ENCODE measurements around the gene ANKDD1A. TPM values are rescaled to one million over a fixed set of nuclear protein-coding genes. Genes with fewer than 3 reads are reported as not detected.

ANKDD1A gene
- total RNA-seq, 1 donor = 6.2 TPM

DNA sequence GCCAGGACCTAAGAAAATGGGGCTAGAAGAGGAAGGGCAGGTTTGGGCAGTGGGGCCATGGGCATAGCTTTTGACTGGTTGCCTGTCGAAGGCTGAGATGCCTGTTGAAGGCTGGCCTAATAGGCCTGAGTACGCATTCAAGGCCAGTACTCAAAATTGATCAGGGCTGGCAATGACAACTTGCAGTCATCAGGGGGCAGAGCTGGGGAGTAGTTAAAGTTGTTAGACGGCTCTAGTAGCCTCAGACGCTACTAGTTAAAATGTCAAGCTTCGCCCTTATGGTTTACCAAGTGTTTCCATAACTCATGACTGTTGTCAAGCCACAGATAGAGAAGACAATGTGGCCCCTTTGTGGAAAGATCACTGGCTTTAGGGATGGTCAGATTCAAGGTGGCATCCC is 49.3 kb downstream of the ANKDD1A start:
- H3K79me2 ChIP-seq (ENCODE audit: insufficient read depth, low read length) = no peaks in the 10 kb centered on the region
- DNase-seq (ENCODE audit: insufficient read length, low spot score, missing footprints) = no peak
- no peaks in the 10 kb centered on the region for H3K27me3 ChIP-seq (ENCODE audit: insufficient read depth, low read length)
- TF ChIP-seq, protein P1, sequence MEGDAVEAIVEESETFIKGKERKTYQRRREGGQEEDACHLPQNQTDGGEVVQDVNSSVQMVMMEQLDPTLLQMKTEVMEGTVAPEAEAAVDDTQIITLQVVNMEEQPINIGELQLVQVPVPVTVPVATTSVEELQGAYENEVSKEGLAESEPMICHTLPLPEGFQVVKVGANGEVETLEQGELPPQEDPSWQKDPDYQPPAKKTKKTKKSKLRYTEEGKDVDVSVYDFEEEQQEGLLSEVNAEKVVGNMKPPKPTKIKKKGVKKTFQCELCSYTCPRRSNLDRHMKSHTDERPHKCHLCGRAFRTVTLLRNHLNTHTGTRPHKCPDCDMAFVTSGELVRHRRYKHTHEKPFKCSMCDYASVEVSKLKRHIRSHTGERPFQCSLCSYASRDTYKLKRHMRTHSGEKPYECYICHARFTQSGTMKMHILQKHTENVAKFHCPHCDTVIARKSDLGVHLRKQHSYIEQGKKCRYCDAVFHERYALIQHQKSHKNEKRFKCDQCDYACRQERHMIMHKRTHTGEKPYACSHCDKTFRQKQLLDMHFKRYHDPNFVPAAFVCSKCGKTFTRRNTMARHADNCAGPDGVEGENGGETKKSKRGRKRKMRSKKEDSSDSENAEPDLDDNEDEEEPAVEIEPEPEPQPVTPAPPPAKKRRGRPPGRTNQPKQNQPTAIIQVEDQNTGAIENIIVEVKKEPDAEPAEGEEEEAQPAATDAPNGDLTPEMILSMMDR (IDR thresholded peaks at IDR 0.05; ENCODE audit: extremely low read depth, low read depth, low read length) = no peak
- H3K9me3 ChIP-seq (ENCODE audit: low read depth, low read length) = no peaks in the 10 kb centered on the region
- H3K27ac ChIP-seq (ENCODE audit: low read depth, low read length) = no peak overlapping the region
- no peak overlapping the region for H3K4me3 ChIP-seq (ENCODE audit: insufficient read depth, low read length)
- no peak overlapping the region for H3K4me2 ChIP-seq (ENCODE audit: insufficient read depth, low read length)
- H3K4me1 ChIP-seq (ENCODE audit: insufficient read depth, low read length) = no peaks in the 10 kb centered on the region
- peaks cover 81% of the 10 kb centered on the region for H3K36me3 ChIP-seq (ENCODE audit: insufficient read depth, low read length)
- no peaks in the 10 kb centered on the region for H4K20me1 ChIP-seq (ENCODE audit: insufficient read depth, low read length)
- no peak overlapping the region for H2AFZ ChIP-seq (ENCODE audit: low read length)

DNA sequence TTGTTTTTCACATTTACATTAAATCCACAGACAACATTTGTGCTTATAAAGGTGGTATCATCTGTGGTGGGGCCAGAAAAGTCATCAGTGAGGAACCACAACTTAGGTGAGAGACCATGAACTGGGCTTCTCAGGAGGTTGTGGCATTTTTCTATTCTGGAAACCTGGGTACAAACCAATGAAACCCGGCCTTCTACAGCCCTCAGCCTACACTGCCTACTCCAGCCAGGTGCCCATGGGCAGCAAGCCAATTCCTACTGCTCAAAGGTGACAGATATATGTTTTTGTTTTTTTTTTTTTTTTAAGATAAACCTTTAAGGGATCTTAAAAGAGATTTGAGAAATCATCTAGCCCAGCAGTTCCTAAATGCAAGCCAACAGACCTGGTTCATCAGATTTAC is 57.7 kb downstream of the ANKDD1A start:
- TF ChIP-seq, protein P1 (IDR thresholded peaks at IDR 0.05; ENCODE audit: extremely low read depth, low read depth, low read length) = no peak
- no peak overlapping the region for H3K27ac ChIP-seq (ENCODE audit: low read depth, low read length)
- H4K20me1 ChIP-seq (ENCODE audit: insufficient read depth, low read length) = no peaks in the 10 kb centered on the region
- no peaks in the 10 kb centered on the region for H3K79me2 ChIP-seq (ENCODE audit: insufficient read depth, low read length)
- no peaks in the 10 kb centered on the region for H3K9me3 ChIP-seq (ENCODE audit: low read depth, low read length)
- no peak overlapping the region for H3K4me3 ChIP-seq (ENCODE audit: insufficient read depth, low read length)
- H3K4me1 ChIP-seq (ENCODE audit: insufficient read depth, low read length) = no peaks in the 10 kb centered on the region
- no peak overlapping the region for H3K4me2 ChIP-seq (ENCODE audit: insufficient read depth, low read length)
- H3K27me3 ChIP-seq (ENCODE audit: insufficient read depth, low read length) = no peaks in the 10 kb centered on the region
- no peak overlapping the region for H2AFZ ChIP-seq (ENCODE audit: low read length)
- no peak for DNase-seq (ENCODE audit: insufficient read length, low spot score, missing footprints)
- peaks cover 64% of the 10 kb centered on the region for H3K36me3 ChIP-seq (ENCODE audit: insufficient read depth, low read length)

DNA sequence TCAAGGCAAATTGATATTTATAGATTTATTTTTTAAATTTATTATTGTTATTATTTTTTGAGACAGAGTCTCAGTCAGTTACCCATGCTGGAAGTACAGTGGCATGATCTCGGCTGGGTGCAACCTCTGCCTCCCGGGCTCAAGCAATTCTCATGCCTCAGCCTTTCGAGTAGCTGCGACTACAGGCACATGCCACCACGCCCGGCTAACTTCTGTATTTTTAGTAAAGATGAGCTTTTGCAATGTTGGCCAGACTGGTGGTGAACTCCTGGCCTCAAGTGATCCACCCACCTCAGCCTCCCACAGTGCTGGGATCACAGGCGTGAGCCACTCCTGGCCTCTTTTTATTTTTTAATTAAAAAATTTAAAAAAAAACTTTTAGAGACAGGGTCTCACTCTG is 59.0 kb downstream of the ANKDD1A start:
- DNase-seq (ENCODE audit: insufficient read length, low spot score, missing footprints) = no peak
- Histone ChIP-seq H3K36me3 (ENCODE audit: insufficient read depth, low read length) (peaks cover 63% of the 10 kb centered on the region), H3K4me3 (ENCODE audit: insufficient read depth, low read length) (no peak overlapping the region), H3K4me2 (ENCODE audit: insufficient read depth, low read length) (no peak overlapping the region), H3K79me2 (ENCODE audit: insufficient read depth, low read length) (no peaks in the 10 kb centered on the region), H3K27ac (ENCODE audit: low read depth, low read length) (no peak overlapping the region), H2AFZ (ENCODE audit: low read length) (no peak overlapping the region), H3K4me1 (ENCODE audit: insufficient read depth, low read length) (no peaks in the 10 kb centered on the region), H3K9me3 (ENCODE audit: low read depth, low read length) (no peaks in the 10 kb centered on the region), H3K27me3 (ENCODE audit: insufficient read depth, low read length) (no peaks in the 10 kb centered on the region), H4K20me1 (ENCODE audit: insufficient read depth, low read length) (no peaks in the 10 kb centered on the region)
- TF ChIP-seq, protein P1 (IDR thresholded peaks at IDR 0.05; ENCODE audit: extremely low read depth, low read depth, low read length) = no peak

DNA sequence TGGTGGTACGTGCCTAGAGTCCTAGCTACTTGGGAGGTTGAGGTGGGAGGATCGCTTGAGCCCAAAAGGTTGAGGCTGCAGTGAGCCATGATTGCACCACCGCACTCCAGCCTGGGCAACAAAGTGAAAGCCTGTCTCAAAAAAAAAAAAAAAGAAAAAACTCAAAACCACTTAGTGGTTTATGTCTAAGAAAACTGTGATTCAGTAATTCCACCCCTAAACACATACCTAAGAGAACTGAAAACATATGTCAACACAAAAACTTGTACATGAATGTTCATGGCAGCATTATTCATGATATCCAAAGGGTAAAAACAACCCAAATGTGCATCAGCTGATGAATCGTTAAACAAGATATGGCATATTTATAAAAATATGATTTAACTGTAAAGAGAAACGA is 63.7 kb downstream of the ANKDD1A start:
- Histone ChIP-seq H3K4me3 (ENCODE audit: insufficient read depth, low read length) (no peak overlapping the region), H3K4me1 (ENCODE audit: insufficient read depth, low read length) (no peaks in the 10 kb centered on the region), H3K9me3 (ENCODE audit: low read depth, low read length) (no peaks in the 10 kb centered on the region), H3K4me2 (ENCODE audit: insufficient read depth, low read length) (no peak overlapping the region), H3K79me2 (ENCODE audit: insufficient read depth, low read length) (peaks cover 7% of the 10 kb centered on the region), H3K27ac (ENCODE audit: low read depth, low read length) (no peak overlapping the region), H2AFZ (ENCODE audit: low read length) (no peak overlapping the region), H3K27me3 (ENCODE audit: insufficient read depth, low read length) (no peaks in the 10 kb centered on the region), H3K36me3 (ENCODE audit: insufficient read depth, low read length) (peaks cover 58% of the 10 kb centered on the region), H4K20me1 (ENCODE audit: insufficient read depth, low read length) (no peaks in the 10 kb centered on the region)
- TF ChIP-seq, protein P1 (IDR thresholded peaks at IDR 0.05; ENCODE audit: extremely low read depth, low read depth, low read length) = no peak
- no peak for DNase-seq (ENCODE audit: insufficient read length, low spot score, missing footprints)

Measured in osteoblast (primary cell).